Bone marrow (tissue), 2 donors: Measurements from ENCODE around the gene ARHGAP15.
A peak's percentile ranks its signal among the peaks of the same experiment; 100 is the strongest.

Source experiments
- DNase-seq, 2 donors: peaks; one replicate each; lab custom pipeline; 2025; lab: John Stamatoyannopoulos, UW

Gene ARHGAP15

DNA sequence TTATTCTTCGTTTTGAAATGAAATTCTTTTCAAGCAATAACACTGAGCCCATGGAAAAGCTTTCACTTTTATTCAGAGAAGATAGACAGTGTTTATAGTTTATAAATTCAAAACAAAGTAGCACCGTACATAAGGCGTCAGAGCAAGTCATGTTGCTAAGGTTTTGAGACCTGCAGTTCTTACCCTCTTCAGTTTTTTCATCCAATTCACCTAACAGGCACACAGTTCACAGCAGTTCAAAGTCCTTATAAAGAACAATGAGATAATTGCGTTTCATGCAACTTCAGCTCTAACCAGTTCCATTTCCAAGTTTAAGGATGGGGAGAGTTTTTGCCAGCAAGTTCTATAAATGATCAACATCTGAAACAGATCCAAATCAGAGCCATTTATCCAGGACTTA is 96.7 kb downstream of the ARHGAP15 start:
- DNase-seq, result no peak

DNA sequence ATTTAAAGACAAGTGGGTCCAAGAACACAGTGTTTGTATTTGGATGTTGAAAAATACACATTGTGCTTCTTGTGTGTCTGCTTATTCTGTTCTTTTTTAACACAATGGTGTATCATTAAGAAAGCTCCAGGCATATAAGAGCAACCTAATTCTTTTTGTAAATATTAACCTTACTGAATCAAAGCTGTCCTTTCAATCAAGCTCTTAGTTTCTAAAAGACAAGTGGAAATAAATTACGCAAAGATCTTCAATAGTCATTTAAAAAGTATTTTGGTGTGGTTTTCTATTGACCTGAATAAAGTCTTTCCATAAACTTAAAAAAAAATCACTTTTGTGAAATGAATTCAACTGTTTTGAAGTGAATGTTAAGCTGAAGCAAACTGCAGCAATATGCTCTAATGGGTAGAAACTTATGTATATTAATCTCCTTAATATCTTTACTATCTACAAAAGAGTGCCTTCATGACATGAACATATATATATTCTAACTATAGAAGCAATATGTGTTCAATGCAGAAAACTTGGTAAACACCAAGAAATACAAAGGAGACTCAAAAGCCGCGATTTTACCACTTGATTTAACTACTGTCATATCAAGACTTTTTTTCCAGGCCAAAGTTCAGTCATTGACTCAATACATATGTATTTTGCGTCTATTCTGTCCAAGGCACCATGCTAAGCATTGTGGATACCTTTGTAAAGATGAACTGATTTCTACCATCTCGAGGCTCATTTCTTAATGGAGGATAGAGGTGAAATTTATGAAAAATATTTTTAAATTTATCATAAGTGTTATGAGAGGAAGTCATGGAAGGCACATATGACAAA is 97.7 kb downstream of the ARHGAP15 start:
- no peak for DNase-seq

DNA sequence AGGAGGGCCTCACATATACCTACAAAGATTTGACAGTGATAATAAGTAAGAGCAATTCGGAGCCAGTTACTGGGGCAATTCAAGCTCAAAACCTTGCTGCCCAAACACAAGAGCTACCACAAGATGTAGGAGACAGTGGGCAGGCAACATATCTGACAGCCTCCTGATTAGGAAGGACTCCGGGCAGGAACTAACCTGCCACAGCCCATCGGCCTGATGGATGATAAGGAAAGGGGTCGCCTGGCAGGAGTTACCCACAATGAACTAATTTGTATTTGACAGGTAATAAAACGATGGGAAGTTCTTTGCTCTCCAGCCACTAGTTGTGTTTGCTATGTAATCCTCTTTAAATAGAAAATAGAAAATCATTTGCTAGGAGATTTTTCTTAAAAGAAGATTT is 100.2 kb downstream of the ARHGAP15 start:
- DNase-seq, result no peak

DNA sequence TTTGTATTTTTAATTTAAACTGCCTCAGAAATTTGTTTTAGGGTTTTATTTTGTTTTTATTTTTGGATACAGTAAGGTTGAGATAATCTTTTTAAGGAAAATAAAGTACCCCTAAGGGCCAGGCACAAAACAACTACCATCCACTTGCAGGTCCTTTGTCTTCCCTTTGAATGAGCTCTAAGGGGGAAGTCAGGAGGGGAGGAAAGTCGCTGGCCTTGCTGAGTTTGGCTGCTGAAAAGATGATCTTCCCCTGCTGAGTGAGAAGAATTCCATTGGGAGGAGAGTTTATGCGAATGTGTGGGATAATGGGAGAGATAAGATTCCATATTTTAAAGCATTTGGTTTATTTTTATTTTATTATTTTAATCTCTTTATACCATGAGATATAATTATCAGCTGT is 100.7 kb downstream of the ARHGAP15 start:
- no peak for DNase-seq

DNA sequence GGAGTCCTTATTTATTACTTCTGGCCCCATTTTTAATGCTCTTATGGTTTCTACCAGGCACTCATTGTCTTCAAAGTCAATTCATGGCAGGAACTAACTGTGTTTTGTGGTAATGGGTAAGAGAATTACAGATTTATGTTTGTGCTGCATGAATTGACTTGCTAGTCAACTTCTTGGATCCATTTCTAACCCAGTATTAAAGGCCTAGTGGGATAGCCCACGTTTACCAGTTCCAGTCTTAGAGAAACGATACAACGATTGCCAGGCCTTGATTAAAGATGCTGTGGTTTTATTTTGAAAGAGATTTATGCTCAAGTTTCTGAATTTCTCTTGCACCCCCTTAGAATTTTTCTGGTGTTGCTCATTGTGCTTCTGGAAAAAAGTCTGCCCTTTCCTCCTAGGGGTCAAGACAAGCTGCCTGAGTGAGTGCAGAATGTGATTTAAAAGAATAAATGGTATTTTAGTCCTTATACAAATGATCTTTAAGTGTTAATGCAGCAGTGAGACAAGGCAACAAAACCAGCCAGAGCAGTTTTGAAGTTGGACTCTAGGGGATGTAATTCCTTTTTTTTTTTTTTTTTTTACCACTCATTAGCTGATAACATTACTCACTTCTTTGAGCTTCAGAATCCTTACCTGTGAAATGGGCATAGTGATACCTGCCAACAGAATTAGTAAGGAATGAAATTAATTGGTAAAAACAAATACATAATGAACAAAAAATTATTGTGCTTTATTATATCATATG is 101.5 kb downstream of the ARHGAP15 start:
- no peak for DNase-seq

DNA sequence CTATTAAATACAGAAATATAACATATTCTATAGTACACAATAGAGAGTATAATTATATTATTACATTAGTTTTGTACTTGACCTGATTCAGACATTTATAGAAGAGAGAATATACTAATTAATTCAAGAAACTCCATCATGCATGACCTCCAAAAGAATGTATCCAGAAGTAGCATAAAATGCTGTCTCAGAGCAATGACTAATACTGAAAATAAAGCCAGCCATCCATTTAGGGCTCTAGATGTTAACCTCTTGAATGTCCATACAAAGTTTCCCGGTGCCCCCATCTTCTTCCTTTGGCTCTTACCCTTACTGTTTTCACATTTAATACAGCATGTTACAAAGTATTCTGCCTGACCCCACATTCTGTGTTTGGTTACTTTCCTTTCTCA is 102.0 kb downstream of the ARHGAP15 start:
- no peak for DNase-seq

DNA sequence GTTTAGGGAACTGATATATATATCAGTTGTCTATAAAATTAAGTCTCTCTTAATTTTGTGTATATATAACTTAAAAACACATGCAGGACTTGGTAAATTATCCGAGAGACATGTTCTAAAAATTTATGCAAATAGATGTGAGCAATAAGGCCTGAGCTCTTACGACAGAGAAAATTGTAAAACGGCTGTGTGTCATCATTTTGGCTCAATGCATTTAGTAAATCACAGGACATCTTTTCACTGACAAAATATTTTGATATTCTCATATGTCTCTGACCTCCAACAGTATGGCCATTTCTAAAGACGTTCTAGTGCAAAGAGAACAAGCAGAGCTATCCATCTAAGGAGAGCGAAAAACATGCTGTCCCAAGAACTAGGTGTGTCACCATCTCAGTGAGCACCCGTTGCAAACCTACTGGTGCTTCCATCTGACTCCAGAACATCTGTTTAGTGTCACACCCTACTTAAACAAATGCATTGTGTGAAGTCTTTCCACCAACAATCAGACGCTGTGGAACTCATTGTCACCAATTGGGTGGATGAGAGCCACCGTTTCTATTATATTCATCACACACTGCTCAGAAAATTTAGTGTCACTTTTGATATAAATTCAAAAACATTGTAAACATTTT is 108.0 kb downstream of the ARHGAP15 start:
- DNase-seq, result no peak

DNA sequence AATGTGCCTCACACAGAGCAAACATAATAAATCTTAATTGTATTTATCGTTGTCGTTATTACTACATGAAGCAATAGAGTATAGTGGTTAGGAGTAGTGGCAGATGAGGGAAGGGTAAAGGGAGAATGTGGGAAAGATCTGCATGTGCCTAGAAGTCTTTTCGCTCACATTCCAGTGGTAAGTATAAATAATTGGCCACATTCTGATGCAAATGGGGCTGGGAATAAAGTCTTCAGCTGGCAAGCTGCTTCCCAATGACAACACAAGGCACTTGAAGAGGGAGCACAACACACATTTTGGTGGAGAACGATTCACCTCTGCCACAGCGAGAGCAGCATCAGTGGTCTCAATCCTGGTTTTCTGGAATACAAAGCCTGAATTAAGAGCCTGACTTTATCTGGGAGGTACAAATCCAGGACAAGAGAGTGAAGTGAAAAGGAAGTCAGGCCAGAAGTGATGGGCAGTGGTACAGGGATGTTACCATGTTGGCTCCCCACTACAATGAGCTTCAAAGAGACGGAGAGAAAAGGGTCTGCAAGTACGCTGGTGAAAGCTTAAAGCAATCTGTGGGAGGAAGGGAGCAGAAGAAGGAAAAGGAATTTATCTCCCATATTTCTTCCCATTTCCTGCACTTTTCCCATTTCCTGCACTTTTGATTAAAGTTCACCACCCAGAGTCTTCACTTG is 112.3 kb downstream of the ARHGAP15 start:
- no peak for DNase-seq

DNA sequence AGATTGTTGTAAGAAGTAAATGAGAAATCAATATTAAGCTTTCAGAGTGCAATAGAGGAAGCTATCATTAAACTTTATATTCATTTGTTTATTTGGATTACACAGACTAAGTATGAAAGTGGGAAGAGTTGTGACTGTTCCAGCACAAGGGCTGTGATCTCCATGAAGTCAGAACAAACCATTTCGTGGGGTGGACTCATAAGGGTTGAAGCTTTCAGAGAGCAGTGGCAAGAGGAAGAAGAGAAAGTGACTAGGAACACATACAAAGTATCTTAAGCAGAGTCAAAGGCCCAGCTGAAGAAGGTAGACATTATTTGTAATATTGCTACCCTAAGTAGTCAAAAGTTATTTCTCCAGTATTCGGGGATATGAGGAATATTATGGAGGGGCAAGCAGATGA is 117.0 kb downstream of the ARHGAP15 start:
- DNase-seq, result no peak

DNA sequence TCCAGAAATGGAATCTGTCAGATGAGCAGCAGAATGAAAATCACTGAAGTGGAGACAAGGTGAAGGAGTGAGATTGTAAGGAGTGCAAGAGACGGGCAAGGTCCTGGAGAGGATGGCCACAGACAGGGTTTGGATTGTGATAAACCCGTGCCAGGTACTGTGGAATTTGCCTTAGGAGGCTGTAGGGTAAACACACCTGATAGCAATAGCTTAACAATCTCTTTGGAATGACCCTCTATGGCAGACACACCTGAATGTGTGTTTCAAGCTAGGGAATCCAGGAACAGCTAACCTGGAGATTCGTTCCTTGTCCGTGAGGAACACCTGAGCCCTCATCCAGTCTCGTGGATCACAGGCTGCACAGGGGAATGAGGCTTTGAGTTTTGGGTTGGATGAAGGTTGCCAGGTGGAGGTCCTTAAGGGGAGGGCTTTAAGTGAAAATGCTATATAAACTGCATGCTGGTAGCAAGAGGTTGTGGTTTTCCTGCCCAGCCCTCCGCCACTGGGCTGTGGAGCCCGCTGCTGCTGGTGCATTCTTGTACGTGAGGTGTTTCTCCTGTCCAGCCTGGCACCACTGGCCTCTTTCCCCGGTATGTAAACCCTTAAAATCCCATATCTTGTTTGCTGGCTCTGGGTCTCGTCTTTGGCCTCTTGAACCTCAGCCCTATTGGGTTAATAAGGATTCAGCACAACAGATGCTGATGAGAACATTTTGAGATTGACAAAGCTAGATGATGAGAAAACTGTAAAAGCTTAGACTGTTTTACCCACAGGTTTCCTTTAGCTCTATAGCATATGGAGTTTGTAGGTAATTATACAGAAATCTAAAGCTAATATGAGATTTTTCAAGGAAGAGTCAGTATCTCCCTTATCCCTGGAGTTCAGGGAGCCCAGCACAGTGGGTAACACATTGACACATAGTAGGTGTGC is 117.9 kb downstream of the ARHGAP15 start:
- DNase-seq, result no peak

DNA sequence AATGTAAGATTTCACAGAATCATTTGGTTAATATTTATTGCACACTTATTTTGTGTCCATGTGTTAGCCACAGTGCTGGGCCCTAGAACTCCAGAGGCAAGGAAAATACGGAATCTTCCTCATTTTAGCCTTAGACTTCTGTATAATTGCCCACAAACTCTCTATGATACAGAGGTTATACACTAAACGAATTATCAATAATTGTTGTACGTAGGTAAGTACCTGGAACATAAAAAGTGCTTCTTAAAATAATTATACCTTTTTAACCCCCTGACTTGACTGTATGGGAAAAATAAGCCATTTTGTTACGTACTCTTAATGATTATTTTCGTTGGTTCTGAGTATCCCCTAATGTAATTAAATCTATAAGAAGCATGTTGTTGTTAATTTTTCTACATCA is 119.4 kb downstream of the ARHGAP15 start:
- no peak for DNase-seq

DNA sequence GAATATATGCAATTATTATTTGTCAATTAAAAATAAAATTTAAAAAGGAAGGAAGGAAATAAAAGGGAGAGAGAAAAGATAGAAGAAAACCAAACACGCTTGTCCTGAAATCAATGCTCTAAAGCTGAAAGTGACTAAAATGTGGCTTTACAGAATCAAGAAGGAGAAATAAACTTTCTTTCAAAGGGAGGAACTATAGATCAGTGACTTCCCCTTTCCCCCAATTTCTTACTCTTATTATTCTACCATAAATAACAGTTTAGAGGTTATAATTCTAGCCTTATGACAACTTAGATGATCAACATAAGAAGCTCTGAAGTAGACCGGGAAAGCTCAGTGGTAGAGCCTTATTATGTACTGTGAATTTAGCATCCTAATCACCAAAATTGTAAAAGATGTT is 122.5 kb downstream of the ARHGAP15 start:
- no peak for DNase-seq

DNA sequence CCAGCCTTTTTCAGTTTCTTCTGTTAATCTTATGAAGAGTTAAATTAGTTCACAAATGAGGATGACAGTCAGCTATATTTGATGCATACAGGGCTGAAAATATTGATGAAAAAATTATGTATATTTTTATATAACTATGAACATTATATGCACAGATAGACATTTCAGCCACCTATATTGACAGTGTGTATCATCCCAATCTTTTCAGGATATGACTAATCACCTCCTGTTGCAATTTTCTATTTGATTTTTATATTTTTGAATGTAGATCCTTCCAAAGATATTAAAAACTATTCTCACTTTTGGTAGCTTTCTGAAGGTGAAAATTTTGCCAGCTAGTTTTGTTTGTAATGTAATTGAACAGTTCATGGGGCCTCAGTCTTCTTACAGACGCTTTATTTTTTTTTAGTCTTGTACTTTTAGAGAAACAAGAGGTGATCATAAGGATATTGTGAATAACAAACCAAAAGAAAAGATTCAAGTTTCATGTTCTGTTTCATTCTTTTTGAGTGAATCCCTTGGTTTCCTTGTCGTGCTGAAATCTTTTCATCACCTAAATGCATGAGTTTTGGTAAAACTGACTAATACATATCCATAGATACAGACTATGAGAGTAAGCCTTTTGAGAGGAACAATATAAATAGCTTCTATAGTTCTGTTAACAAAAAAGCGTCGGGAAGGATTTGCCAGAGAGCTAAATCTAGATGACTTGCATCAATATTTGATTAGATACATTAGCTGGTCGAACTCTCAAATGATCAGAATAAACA is 123.1 kb downstream of the ARHGAP15 start:
- DNase-seq, result no peak

DNA sequence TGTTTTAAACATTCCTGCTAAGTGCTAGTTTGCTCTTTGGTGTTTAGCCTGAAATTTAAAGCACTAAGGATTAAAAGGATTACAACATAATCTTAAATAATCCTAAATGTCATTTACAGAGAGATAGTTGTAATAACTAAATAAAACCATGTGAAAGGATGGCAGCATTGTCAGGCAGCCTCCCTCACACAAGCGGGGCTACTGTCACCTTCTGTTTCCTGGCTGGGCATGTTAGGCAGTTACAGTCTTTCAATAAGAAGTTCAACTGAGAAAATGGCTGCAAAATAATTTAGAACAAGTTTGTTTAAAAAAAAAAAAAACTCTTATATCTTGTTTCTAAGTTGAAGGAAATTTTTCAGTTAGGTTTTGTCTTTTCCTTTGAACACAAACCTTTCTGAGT is 124.9 kb downstream of the ARHGAP15 start:
- peak in 1 of 2 donors; percentile 57 for DNase-seq

DNA sequence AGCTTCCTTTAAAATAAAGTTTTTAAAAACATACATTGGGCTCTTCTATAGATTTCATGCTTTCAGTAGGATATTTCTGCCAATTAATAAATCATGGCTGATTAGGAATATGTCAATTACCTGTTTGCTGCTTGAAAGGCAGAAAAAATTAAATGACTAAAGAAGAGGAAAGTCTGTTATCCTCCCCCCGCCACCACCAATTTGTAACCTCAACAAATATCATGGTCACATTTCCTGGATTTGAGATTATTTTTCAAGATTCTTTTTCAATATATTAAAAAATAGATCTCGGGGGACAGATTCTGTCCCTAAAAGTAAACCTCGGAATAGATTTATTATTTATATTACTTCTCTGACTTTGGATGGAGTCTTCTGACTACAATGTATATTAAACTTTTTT is 125.9 kb downstream of the ARHGAP15 start:
- no peak for DNase-seq

DNA sequence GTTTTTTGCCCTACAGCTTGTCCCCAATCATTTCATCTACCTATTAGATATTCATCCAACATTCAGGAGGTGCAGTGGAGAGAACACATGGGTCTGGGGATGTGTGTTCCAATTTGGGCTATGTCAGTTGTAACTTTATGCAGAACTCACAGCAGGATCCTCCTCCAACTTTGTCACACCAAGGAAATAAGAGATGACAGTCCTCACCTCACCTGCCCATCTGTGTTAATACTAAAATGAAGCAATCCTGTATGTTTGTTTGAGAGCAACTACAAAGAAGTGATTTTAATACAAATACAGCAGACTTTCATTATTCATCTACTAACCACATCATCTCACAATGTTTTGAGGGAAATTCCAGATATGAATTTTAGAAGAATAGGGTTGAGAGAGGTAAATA is 126.7 kb downstream of the ARHGAP15 start:
- DNase-seq, result no peak

DNA sequence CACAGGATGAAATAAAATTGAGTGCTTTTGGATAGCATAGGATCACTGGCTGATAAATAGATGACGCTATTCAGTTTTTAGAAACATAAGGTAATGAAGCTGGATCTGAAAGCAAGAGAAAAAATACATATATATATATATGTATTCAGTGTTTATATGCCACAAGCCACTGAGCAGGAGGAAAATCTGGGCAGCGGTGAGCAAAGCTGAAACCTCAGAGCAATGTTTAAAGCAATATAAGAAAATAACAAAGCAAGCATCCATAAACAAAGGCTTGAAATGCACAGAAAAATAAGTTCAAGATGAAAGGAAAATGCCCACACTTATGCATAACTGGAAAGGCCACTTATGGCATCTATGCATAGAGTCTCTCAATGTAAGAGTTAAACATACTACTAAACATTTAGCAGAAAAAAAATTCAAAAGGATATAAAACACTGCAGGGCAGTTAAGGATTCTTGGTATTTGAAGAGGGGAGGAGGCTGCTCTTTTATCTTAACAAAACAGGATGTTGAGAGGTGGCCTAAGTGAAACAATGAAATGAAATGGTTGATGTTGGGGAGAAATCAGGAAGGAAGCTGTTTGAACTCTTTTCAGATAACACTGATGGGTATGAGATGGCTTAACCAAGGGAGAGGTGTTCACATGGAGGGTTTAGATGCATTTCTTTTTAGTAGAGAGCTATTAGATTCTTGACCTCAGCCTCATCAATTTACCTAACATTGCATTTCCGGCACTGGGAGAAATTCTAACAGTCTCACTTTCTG is 129.1 kb downstream of the ARHGAP15 start:
- DNase-seq, result peak in 1 of 2 donors; percentile 22

DNA sequence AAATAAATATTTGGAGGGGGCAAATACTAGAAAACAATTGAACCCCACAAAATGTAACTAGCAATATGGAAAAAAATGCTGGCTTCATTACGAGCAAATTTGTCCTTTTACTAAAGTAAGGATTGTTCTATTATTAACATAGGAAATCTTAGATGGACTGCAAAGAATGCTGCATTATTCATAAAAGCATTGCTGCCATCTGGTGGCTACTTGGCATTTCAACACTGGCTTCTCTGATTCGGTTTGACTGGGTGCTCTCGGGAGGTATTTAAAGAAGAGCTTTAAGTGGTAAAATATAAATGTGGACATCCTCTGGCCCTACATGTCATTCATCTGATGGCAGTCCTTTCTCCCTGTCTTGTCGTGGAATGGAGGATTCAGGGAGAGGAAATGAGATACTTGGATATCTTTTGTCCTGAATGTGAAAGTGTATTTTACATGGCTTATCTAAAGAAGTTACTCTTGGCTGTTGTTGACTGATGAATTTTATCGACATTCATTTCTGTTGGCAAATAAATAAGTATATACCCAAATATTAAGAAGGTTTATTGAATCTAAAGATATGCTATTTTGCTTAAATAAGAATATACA is 130.2 kb downstream of the ARHGAP15 start:
- peak in 1 of 2 donors; percentile 58 for DNase-seq

DNA sequence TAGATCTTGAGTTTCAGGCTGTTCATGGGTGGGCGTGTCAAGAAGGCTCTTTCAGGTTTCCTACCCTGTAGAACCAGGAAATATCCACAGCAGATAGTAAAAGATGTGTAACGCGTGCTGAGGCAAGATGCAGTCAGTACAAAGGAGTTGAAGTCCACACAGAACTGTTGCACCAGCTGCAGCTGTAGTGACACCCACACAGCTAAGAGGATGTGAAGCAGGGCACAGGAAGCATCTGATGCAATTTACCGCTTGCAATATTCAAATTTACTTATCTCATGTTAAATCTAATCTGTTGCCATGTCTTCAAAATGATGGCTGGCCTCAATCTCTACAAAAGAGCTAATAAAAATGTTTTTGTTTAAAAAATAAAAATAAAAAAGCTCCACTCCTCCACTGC is 132.8 kb downstream of the ARHGAP15 start:
- DNase-seq, result peak; percentile 16 to 81
